GM18519 (cell line): ENCODE data around the gene HERC3.

ENCODE experiments used
- ATAC-seq: cut with Tn5 transposase; IDR thresholded peaks from one replicate; pipeline ENCODE4 v1.9.1; 2021; ENCODE audit warnings: mild to moderate bottlenecking, moderate library complexity; ENCODE audit not compliant: unreplicated experiment, low FRiP score

HERC3 gene

DNA sequence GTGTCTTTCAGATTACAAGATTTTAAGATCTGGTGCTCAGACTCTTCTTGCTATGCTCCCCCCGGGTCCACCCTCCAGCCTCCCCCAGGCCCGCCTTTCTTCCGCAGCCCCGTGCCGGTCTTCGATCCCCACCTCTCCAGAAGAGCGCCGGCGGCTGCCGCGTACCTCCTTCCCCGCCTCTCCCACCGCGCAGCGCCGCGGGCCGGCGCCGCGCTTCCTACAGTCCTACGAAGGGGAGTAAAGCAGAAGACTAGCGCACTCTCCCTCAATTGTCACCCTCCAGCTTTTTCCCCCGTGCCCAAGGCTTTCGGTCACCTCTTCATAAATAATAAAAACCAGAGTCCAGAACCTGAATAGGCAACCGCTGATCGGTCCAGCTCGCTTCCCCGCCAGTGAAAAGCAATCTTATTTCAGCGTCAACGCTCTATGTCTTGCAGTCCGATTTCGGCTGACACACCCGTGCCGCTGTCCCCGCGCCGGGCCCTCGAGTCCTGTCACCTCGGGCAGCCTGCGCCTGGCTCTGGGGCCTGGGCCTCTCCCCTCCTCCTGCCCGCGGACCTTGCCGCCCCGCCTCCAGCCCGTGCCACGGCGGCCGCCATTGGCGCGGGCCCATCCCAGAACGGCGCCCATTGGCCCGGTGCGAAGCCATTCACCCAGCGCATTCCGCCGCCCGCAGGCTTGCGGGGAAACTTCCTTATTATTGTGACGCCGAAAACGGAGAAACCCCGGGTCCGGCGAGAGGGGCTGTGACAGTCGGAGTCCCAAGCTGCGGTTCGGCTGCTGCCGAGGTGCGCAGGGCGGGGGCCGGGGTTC lies at the start of gene HERC3:
Gene HERC3 (plus strand): TSS at position 694 of the 813 bp plus-strand sequence. CDS start 13,344 bp downstream, outside the sequence.
- peak; percentile 91 for ATAC-seq

DNA sequence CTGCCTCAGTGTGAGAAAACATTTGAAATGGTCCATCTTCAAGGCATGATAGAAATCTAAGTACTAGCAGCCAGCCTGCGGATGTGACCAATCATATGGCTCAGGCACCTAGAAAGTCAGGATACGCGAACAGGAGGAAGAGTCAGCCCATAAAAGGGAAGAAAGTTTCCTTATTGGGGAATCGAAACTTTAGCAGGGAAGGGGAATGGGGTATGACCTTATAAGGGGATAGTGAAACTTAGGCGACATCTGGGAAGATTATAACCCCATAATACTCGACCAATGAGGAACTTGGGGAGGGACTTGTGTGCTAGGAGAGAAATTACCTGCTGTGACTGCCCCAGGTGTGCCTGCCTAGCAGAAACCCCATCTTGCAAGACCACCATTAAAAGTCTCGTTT lies 42.5 kb upstream of the HERC3 start:
- ATAC-seq = no peak

DNA sequence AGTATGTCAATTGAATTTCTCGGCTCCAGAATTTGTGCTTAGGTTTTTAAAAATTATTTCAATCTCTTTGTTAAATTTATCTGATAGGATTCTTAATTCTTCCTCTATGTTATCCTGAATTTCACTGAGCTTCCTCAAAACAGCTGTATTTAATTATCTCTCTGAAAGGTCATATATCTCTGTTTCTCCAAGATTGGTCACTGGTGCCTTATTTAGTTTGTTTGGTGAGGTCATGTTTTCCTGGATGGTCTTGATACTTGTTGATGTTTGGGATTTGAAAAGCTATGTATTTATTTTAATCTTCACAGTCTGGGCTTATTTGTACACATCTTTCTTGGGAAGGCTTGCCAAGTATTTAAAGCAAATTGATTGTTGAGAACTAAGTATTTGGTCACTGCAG lies 24.7 kb upstream of the HERC3 start:
- ATAC-seq = no peak

DNA sequence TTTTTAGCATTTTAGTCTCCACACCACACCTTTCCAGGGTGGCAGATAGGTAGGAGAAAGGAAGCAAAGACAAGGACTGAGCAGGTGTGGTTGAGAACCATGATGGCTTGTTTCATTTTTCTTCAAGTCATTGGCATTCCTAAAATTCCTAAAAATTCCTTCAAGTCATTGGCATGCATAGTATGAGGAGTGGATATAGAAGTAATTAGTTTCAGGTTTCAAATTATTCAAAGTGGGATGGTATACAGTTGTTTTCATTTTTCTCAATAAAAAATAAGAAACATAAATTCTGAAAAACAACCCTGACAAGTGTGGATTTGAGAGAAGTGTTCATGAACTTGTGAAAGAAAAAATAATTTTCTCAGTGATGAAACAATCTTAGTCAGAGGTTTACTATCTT lies 22.3 kb upstream of the HERC3 start:
- ATAC-seq = no peak

DNA sequence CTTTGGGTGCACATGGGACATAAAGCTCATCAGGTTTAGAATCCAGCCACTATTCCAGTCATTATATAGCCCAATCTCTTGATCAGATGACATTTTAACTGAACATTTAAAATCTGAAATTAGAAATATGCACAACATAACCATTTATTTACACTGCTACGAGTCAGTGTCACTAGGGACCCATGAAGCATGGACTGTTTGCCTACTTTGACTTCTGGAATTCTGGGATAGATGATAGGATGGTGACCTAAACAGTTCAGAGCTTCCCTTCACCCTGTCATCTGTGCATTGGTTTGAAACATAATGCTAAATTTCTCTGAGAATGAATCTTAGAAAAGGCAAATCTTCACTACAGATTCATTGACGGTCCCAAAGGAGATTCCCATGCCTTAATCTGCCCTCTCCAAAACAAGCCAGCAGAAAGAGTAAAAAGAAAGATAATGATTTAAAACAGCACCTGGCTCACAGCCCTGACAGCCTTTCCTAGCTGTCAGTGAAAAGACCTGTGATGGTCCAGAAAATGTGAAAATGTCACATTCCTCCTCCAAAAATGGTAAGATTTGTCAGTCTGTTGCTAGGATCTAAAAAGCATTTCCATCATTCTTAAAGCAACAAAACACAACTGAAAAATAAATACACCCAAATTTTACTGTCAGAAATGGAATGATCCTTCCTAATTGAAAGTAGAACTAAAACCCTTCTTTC lies 18.9 kb upstream of the HERC3 start:
- ATAC-seq = no peak

DNA sequence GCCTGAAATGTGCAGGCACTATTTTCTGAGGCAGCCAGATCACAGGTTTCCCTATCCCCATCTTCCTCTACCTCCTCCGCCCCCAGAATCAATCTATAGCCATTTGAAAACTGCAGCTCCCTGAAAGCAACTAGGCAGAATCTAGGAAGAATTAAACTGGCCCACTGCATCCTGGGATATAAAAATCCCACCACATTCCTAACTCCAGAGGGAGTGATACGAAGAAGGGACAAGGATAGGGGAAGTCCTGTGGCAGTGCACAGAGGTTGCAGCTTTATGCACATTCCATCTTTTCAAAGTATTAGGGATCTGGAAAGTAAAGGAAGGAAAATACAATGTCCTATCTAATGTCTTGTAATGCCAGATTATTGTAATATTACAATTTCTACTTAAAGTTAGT lies 18.3 kb upstream of the HERC3 start:
- ATAC-seq = no peak

DNA sequence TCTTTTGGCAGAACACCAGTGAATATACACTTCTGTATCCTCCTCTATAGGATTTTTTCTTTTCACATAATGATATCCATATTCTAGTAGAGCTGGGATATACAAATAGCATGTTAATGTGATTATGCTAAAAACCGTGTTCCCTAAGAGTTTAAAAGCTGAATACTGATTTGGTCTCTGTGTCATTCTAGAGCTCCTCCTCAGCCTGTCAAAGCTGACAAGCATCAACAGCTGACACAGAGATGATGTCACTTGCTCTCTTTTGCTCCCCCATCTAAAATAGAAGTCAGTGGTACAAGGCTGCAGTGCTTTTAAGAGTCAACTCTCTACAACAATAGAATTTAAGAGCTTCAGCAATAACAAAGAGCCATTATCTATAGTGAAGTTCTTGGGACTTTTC lies 17.1 kb upstream of the HERC3 start:
- no peak for ATAC-seq

DNA sequence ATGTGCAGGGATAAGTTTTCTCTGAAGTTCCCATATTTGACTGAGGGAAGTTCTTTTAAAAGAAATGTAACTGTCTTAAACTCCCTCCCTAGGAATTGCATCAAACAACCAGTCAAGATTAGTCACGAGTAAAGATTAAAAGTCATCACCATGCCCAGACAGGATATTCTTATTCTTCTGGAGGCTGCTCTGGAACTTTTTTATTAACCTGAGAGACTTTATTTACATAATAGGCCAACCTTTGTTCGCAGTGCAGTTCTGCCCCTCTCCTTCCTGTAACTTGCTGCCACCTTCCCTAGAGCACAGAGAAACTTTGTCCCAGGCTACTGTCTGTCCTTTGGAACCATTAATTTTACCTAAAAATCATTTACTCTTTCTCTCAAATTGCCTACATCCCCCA lies 9.8 kb upstream of the HERC3 start:
- ATAC-seq = no peak

DNA sequence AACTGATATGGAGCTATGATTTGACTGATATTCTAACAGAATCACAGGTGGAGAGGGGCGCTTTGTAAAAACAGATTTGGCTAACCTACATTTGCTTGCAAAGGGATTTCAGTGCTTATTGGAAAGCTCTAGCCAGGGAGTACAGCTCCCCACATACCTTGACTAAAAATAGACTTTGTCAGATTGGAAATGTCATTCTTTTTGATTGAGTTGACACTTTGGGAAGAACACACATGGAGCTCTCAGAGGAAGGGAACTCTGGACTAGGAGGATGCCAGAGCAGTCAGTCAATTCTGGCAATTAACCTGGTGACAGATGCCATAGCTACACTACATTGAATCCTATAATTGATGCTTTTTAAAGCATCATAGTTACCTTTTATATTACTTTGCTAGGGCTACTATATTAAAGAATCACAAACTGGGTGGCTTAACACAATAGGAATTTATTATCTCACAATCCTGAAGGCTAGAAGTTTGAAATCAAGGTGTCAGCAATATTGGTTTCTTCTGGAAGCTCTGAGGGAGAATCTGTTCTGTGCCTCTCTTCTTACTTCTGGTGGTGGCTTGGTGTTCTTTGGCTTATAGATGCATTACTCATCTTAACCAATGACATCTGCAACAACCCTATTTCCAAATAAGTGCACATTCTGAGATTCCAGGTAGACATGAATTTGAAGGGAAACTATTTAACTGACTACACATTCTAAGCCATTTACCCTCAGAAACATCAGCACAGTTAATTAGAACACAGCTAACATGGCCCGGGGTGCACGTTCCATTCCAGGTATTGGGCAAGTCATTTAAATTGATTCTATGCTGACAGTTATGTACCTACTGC lies 8.4 kb upstream of the HERC3 start:
- ATAC-seq = no peak

DNA sequence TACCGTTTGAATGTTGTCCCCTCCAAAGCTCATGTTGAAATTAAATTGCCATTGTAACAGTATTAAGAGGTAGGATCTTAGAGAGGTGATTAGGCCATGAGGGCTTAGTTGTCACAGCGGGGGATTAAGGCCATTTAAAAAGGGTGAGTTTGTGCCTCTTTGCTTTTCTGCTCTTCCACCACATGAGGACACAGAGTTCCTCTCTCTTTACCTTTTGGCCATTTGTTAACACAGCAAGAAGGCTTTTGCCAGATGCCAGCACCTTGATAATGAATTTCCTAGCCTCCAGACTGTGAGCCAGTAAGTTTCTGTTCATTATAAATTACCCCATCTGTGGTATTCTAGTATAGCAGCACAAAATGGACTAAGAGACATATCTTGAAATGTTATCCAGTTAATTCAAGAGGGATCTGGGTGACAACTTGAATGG lies 7.8 kb upstream of the HERC3 start:
- ATAC-seq = no peak

DNA sequence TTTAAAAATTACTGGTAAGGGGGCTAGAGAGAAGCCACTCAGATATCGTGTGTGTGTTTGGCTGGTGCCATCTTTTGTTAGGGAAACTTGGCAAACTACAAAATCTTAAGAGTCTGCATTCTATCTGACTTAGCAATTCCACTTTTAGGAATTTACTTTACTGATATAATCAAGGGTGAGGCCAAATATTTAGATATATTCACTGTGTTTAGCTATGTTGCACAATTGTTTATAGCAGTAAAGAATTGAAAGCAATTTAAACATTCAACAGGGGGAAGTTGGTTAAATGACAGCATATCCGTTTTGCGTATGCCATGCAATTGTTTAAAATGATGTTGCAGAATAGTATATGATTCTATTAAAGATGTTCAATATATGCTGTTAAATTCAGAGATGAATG lies 6.4 kb upstream of the HERC3 start:
- ATAC-seq = no peak

DNA sequence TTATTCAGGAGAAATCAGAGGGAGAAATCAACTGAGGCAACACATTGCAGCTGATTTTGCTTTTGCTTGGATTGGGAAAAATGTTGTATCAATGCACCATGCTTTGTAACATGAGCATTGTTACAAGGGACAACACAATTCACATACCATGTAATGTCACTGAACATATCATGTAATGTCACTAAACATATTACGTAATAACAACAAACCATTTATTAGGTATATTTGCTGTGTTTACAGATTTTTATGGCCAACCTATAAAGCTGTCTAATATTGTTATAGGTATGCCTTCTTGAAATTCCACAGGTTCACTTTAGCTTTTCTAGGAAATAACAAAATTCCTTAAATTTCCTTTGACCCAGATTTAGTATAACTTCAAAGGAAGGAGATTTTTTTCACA lies 5.0 kb upstream of the HERC3 start:
- no peak for ATAC-seq

DNA sequence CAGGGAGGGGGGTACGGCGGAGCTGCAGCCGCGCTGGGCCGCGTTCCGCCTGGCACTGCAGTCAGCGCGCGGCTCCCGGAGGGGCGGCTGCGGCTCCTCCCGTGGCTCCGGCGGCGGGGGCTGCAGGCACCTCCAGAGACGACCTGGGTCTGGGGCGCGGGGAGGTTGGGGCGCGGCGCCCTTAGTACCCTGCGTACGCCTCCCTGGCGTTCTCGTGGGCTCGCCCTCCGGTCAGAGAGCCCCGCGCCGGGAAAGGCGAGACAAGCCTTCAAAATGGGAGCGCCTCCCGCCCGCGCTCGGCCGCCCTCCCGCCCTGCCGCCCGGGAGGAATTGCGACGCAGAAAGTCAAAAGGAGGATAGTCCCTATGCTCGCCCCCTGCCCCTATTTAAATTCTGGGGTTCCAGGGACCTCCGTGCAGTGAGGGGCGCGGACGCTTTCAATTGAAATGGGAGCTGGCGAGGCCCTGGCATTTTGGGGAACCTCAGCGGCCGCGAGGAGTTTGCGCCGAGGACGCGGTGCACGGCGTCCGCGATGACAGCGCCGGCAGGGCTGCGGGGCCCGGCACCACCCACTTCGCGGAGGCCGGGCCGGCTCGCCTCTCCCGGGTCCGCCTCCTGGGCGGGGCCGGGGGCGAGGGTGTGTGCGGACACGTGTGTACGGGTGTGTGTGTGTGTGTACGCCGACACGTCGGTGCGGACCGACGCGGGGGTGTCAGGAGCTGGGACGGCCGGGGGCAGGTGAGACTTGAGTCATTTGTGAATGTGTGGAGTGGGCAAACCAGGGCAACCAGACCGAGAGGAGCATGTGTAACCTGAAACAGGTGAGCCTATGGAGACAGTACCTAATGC lies 544 bp downstream of the HERC3 start:
- ATAC-seq = peak; percentile 75

DNA sequence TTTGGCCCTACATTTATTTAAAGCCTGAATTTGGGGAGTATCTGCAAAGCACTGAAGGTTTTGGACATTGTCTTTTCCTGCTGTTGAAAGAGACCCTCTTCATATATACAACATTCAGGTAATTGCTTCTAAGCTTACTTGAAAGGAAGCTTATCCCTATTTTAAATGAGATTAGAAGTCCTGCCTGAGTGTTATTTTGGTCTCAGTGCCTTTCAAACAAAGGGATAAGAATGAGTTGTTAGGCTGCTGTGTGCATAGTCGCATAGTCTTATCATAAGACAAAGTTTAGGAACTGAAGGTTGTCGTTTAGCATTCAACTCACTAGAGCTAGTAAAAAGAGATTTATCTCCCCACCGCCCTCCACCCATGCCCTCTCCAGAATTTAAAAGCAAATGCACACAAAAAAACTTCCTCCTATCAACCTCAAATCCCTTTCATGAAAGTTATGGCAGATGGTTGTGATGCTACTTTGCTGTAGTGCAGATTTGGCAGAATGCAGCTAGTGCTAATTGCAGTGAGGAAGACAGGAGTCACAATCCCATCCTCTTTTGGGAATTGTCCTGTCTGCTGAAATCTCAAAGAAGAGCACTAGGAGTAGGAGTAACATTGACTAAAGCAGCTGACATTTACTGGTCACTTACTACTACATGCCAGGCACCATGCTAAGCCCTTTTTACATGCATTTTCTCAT lies 5.8 kb downstream of the HERC3 start:
- no peak for ATAC-seq

DNA sequence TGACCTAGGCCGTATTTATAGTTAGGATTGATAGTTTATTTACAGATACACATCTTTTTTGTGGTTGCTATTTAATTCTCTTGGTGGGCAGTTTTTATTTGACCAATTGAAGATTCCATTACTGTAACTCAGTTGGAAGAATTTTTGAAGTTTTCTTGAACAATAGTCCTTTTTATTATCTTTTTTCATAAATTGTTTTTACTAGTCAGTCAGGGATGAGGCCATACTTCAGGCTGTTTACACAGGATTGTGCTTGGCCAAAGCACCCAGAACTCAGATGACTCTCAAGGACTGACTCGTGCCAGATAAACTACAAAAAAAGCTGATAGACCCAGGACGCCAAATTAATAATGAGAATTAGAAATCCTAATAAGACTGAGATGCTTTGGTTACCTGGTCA lies 7.0 kb downstream of the HERC3 start:
- ATAC-seq = no peak

DNA sequence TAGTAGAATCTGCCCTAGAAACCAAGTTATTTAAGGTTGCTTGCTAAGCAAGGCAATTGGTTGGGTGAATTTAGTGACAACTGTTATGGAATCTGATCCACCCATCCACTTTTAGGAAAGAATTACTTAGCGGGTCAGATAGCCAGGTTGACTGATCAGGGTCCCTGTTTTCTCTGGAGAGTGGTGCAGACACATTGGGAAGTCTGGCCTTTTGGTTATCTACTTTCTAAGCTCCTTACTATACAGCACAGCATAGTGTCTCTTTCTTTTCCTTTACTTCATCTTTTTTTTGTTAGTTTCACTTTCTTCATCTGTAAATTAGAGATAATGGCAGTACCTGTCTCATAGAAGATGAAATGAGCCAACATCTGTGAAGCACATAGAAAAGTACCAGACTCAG lies 7.4 kb downstream of the HERC3 start:
- ATAC-seq = no peak

DNA sequence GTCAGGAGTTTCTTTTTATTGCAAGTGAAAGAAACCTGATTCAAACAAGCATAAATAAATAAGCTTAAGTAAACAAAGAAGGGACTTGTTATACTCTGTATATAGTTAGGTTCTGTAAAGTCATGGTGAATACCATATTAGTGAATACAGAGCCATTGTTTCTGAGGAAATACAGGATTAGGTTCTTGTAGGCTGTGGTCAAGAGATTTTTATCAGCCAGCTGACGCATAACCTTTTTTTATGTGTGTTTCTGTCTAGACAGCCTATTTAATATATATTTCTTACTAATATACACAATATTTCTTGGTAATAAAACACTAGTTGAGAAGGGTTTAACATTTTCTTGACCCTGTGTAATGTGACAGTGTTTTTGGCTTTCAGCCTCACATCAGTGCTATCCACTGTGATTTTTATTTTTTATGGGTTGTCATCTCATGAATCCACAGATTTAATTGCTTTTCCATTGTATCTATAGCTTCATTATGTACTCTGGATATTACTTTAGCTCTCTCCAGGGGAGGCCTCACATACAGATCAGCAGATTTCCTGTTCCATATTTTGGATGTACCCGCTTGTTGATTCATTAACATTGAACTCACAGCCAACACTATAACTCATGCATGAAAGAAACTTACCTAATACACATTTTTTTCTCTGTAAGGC lies 8.0 kb downstream of the HERC3 start:
- no peak for ATAC-seq

DNA sequence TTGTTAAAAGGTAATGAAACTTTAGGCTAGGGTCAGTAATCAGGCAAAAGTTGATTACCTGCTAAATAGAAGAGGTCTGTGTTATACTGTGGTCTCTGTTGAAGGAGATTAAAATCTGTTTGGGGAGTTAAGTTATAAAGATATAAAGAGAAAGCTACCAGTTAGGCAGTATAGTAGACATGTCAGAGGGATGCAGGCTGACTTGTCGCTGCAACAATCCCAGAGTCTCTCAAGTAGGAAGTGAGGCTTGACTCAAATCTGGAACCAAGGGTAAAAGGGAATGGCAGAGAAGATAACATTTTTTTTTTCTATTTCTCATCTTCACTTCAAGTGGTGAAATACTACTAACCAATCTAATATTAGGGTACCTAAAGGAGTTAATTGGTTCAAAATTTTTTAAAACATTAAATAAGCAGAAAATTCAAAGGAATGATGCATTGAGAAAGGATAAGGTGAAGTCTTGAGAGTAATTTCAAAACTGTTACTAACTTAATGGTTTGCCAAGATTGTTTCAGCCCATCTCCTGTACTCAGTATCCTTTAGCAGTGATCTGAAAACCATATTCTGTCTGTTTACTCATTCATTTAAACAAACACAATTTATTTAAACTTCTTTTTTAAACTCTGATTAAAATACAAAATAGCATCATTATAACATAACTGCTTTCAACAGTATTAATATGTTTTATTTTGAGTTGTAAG lies 12.8 kb downstream of the HERC3 start:
- no peak for ATAC-seq

DNA sequence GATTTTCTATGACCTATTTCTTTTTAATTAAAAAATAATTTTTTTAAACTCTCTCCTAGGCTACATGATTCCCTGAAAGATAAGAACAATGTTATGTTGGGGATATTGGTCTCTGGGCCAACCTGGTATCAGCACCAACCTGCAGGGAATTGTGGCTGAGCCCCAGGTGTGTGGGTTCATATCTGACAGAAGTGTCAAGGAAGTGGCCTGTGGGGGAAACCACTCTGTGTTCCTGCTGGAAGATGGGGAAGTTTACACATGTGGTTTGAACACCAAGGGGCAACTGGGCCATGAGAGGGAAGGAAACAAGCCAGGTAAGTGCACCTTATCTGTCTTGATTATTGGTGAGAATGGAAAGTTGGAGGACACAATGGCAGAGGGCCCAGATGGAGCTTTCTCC lies 13.5 kb downstream of the HERC3 start:
- no peak for ATAC-seq
